HG03139 (cell line): Measurements from ENCODE around the gene HLA-A.
"Not testable (repeated sequence)": the region's sequence is repeated elsewhere in the genome, so short reads cannot be mapped to it uniquely, and the experiment has no call there.

Experiments used
- ATAC-seq: cut with Tn5 transposase; IDR thresholded peaks from one replicate; pipeline ENCODE4 v1.9.1; 2021; ENCODE audit not compliant: unreplicated experiment

Gene HLA-A

DNA sequence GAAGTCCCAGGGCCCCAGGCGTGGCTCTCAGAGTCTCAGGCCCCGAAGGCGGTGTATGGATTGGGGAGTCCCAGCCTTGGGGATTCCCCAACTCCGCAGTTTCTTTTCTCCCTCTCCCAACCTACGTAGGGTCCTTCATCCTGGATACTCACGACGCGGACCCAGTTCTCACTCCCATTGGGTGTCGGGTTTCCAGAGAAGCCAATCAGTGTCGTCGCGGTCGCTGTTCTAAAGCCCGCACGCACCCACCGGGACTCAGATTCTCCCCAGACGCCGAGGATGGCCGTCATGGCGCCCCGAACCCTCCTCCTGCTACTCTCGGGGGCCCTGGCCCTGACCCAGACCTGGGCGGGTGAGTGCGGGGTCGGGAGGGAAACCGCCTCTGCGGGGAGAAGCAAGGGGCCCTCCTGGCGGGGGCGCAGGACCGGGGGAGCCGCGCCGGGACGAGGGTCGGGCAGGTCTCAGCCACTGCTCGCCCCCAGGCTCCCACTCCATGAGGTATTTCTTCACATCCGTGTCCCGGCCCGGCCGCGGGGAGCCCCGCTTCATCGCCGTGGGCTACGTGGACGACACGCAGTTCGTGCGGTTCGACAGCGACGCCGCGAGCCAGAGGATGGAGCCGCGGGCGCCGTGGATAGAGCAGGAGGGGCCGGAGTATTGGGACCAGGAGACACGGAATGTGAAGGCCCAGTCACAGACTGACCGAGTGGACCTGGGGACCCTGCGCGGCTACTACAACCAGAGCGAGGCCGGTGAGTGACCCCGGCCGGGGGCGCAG is at the start of gene HLA-A:
Gene HLA-A (plus strand): TSS at position 258 of the 778 bp plus-strand sequence. CDS start 22 bp downstream, at position 280.
- peak; percentile 83 for ATAC-seq

DNA sequence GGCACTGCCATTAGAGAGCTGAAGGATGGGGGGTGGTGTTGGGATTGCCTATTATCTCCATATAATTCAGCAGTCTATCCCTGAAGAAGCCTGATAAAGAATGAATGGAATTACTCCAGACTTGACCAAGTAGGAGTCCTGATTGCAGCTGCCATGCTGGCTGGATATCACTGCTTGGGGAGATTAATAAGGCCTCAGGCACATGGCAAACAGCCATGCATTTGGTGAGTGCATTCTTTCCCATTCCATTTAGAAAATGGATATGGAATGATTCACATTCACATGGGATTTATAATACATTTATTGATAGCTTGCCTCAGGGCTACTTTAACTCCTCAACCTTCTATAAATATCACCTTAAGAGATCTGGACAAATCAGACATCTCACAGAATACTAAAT is 49.6 kb upstream of the HLA-A start:
- ATAC-seq, result no peak

- ATAC-seq, result no peak
These were observed 43.1 kb upstream of the HLA-A start for GRCh38 chr6:29899281-29899680.

DNA sequence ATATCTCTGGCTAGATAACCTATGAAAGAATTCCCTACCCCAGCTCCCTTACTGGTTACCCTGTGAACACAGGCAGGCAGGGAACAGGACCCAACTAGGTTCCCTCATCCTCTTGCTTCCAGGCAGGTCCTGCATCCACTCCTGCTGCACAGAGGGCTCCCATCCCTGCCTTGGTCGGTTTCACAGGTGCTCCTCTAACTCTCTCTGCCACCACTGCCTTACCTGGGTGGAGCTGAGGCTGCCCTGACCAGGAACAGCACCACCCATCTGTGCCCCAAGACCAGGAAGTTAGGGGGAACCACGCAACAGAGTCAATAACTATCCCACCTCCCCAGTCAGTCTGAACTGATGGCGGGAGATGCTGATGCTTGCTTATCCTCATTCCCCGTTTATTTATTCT is 37.0 kb upstream of the HLA-A start:
- ATAC-seq, result no peak

DNA sequence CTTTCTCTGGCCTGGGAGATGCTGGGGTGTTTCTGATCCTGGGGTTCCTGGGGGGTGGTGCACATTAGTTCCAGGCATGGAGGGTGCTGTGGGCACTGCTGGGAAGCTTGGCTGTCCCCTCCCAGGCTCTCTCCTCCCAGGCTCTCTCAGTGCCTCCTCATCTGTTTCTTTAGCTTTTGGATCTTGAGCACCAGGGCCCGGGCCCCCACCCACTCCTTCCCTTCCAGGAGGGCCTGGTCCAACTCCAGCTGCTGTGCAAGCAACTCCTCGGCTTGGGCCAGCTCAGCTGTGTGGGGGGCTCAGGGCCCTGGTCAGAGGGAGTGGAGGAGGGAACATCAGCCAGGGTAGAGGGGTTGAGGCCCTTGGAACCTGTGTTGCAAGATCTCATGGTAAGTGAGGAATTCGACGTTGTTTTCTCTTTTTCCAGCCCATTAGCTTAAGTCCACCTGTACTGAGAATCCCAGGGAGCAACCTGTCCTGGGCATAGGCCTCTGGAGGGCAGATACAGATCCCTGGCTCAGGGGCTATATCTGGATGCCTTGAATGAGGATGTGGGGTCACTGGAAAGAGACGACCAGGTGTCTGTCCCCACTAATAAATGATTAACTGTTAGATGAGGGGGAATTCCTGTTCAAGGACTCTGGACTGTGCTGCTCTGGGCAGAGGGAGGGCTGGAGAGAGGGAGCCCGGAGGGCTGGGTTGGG is 34.5 kb upstream of the HLA-A start:
- ATAC-seq, result no peak

DNA sequence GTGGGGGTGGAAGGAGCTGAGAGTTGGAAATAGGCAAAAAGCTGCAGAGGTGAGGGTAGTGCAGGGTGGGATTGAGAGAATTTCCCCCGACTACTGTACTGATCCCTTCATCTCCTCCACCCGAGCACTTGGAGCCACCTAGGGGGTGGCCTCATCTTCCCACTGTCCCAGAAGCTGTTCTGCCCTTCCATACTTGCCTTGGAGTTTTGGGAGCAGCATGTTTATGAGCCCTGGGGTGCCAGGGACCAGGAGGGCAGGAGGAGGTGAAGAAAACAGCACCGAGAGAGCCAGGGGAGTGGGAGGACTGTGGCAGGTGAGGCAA is 34.0 kb upstream of the HLA-A start:
- ATAC-seq, result no peak

GRCh38 chr6:29908710-29909109 is 33.6 kb upstream of the HLA-A start:
- ATAC-seq, result no peak

GRCh38 chr6:29909985-29910384 is 32.3 kb upstream of the HLA-A start:
- no peak for ATAC-seq

DNA sequence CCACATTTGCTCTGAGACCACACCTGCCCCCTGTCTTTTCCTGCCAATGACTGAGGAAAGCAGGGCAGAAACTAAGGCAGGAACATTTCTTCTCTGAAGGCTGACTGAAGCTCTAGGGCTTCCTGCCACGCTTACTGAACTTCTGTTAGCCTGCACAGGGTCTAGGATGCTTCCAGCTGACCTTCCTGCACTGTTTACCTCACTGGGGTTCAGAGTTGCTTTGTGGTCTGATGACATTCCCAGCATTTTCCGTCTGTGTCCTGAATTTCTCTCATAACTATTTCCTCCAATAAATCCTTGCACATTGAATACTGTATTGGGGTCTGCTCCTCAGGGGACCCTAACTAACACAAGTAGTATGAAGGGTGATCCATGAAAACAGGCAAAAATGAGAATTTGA is 29.5 kb upstream of the HLA-A start:
- ATAC-seq, result no peak

DNA sequence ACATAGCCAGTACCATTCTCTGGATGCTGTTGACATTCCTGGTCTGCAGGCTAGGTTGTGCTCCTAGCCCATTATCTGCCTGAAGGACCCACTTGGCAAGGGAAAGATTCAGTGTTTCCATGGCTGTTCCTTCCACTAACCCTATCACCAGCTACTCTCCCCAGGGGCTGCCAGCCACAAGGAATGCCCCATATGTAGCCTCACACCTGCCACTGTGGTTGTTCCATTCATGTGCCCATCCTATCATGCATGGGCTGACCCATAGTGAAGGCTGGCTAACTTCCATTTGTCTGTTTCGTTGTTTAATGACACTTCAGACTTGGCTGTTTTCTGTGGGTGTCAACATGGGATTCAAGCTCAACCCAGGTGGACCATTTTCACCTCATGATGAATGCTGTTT is 25.6 kb upstream of the HLA-A start:
- no peak for ATAC-seq

DNA sequence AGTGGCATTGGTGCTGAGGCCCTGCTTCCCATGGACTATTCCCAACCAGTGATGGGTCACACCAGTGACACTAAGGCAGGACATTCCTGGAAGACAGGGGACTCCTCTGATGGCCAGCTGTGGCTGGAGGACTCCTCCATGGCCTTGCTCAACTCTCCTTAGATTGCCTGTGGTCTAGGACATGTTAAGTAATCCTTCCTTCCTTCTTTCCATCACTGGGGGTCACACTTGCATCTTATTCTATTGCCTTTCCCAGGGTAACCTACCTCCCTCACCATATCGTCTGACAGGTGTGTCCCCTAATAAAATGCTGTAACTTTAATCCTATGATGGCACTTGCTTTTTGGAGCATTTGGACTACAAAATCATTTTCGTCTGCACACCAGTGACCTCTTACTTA is 24.5 kb upstream of the HLA-A start:
- no peak for ATAC-seq

- ATAC-seq, result no peak
These were observed 22.6 kb upstream of the HLA-A start for GRCh38 chr6:29919506-29920445.

DNA sequence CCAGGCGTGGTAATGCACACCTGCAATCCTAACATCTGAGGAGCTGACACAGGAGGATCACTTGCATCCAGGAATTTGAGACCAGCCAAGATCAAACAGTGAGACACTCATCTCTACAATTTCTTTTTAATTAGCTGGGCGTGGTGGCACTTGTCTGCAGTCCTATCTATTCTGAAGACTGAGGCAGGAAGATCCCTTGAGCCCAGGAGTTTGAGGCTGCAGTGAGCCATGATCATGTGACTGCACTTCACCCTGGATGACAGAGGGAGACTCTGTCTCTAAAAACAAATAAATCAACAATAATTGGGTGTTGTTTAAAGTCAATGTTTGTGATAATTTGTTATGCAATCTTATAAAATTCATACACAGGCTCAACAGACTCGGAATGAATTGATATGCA is 18.0 kb upstream of the HLA-A start:
- no peak for ATAC-seq

DNA sequence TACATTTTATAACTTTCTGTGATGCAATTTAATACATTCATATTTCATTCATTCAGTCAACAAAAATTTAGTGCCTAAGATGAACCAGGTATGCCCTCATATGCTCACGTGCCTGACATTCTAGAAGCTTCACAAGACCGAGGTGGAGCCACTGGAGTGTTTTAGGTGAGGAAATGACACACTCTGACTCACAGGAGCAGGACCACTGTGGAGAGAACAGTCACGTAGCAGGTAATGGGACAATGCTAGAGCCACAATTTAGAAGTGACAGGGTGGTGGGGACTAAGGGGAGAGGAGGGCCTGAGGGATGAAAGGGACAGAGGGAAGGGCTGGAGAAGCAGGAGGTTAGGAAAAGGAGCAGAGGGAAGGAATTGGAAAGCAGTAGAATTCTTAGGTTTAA is 17.6 kb upstream of the HLA-A start:
- no peak for ATAC-seq

- no peak for ATAC-seq
These were observed 17.0 kb upstream of the HLA-A start for GRCh38 chr6:29925321-29925720.

- peak; percentile 30 for ATAC-seq
These were observed 16.5 kb upstream of the HLA-A start for GRCh38 chr6:29925727-29926412.

GRCh38 chr6:29926413-29927274 is 15.7 kb upstream of the HLA-A start:
- ATAC-seq, result peak; percentile 67

- ATAC-seq, result no peak
These were observed 15.1 kb upstream of the HLA-A start for GRCh38 chr6:29927275-29927569.

DNA sequence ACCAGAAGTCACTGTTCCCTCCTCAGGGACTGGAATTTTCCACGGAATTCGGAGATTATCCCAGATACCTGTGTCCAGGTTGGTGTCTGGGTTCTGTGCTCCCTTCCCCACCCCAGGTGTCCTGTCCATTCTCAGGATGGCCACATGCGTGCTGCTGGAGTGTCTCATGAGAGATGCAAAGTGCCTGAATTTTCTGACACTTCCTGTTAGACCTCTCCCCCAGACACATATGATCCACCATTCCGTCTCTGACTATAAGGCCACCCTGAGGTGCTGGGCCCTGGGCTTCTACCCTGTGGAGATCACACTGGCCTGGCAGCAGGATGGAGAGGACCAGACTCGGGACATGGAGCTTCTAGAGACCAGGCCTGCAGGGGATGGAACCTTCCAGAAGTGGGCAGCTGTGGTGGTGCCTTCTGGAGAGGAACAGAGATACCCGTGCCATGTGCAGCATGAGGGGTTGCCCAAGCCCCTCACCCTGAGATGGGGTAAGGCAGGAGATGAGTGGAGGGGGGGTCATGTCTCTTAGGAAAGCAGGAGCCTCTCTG is 14.4 kb upstream of the HLA-A start:
- ATAC-seq, result no peak

DNA sequence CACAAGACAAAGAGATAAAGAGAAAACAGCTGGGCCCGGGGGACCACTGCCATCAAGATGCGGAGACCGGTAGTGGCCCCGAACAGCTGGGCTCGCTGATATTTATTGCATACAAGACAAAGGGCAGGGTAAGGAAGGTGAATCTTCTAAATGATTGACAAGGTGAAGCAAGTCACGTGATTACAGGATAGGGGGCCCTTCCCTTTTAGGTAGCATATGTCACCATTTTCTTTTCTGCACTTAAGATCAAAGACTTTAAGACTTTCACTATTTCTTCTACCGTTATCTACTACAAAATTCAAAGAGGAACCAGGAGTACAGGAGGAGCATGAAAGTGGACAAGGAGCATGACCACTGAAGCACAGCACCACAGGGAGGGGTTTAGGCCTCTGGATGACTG is 12.3 kb upstream of the HLA-A start:
- not testable (repeated sequence) for ATAC-seq
